OCI-LY3 (cell line): ENCODE results near the gene ELP4.

Source experiments
- CTCF ChIP-seq: fragments of 200-600, 300-600 bp; sonication (generic); IDR thresholded peaks from 2 replicates; pipeline ENCODE4 v1.5.1; 2014; ENCODE audit warnings: antibody characterized with exemption, low read length, low read depth
- EZH2phosphoT487 ChIP-seq: fragments of 200-600 bp; shearing (Covaris generic); IDR thresholded peaks from 2 replicates; pipeline ENCODE4 v1.6.1; 2018; ENCODE audit warnings: antibody characterized with exemption, mixed run types, low read depth

- TF ChIP-seq CTCF (no peak), EZH2phosphoT487 (no peak)
These were observed 25.9 kb downstream of the ELP4 start for GRCh38 chr11:31535479-31535878.
